Brain microvascular endothelial cell (primary cell): ENCODE measurements around the gene MYBPHL.

Experiments
- DNase-seq: peaks from one replicate; pipeline ENCODE4 v3.0.0-alpha.2; 2020
- H3K27ac ChIP-seq: fragments of 250-450 bp; sonication (Bioruptor Pico); 2 replicates; pipeline ENCODE4 v1.5.1; 2020; ENCODE audit warnings: mild to moderate bottlenecking, moderate library complexity
- H3K27me3 ChIP-seq: fragments of 250-450 bp; sonication (Bioruptor Pico); replicated peaks from 2 replicates; pipeline ENCODE4 v1.5.1; 2020; ENCODE audit warnings: mild to moderate bottlenecking
- H3K36me3 ChIP-seq: fragments of 250-450 bp; sonication (Bioruptor Pico); replicated peaks from 2 replicates; pipeline ENCODE4 v1.5.1; 2020; ENCODE audit warnings: mild to moderate bottlenecking
- H3K4me3 ChIP-seq: 2 replicates; pipeline ENCODE4 v1.5.1; 2011; ENCODE audit warnings: low read depth, mild to moderate bottlenecking, control low read depth, low read length, moderate library complexity
- CTCF ChIP-seq: IDR thresholded peaks from 2 replicates; pipeline ENCODE4 v1.5.1; 2011; ENCODE audit warnings: low read depth, mild to moderate bottlenecking, moderate library complexity, low read length, control low read depth, inconsistent platforms; ENCODE audit errors: missing control alignments
- in situ Hi-C: cut with HindIII; loops from 2 replicates; pipeline ENCODE4 v1.10.0; 2017; ENCODE audit warnings: low sequenced_read_pairs, low pct_ligation_motif_present

Gene MYBPHL

GRCh38 chr1:109243221-109243620, 63.6 kb downstream of the MYBPHL start:
- Histone ChIP-seq H3K36me3 (peaks cover 19% of the 10 kb centered on the region), H3K27ac (no peak overlapping the region), H3K4me3 (no peak overlapping the region), H3K27me3 (no peaks in the 10 kb centered on the region)
- in situ Hi-C loops: no loop called here
- DNase-seq: no peak
- TF ChIP-seq CTCF: no peak

GRCh38 chr1:109242387-109242786, 64.4 kb downstream of the MYBPHL start:
- H3K27me3 ChIP-seq: no peaks in the 10 kb centered on the region
- in situ Hi-C loops: no loop called here
- no peak overlapping the region for H3K4me3 ChIP-seq
- no peak overlapping the region for H3K27ac ChIP-seq
- no peak for DNase-seq
- H3K36me3 ChIP-seq: peaks cover 27% of the 10 kb centered on the region
- TF ChIP-seq CTCF: no peak
